NT2/D1 (cell line): Measurements from ENCODE around the gene GMNC.

ENCODE experiments used
- SUZ12 ChIP-seq: IDR thresholded peaks from 2 replicates; pipeline ENCODE4 v1.6.1; 2011; ENCODE audit not compliant: insufficient read length, insufficient read depth; ENCODE audit errors: extremely low read depth
- YY1 ChIP-seq: IDR thresholded peaks from 2 replicates; pipeline ENCODE4 v1.6.1; 2011; ENCODE audit not compliant: insufficient read length, insufficient read depth
- ZNF274 ChIP-seq: IDR thresholded peaks from 2 replicates; pipeline ENCODE4 v1.6.1; 2011; ENCODE audit warnings: mild to moderate bottlenecking, low read depth, low read length

DNA sequence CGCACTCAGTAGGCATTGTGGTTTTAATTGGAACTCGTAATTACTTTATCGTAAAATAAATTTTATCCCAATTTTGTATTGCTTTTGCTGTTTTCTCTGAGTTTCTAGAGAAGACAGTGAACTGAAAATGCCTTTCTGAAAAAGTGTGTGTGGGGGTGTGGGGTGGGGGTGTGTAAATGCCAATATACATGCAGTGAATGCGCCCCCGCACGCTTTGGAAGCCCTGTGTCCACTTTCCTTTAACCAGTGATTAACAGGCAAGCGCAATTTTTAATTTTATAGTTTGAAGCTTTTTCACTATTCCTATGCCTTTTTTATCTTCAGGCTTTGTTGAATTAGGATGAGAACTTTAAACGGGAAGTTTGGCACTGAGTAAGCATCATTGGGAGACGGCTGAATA lies 47.4 kb upstream of the GMNC start:
- TF ChIP-seq YY1 (no peak), SUZ12 (no peak), ZNF274 (no peak)
